Activated naive CD4-positive, alpha-beta T cell treated with anti-CD3 and anti-CD28 coated beads, Interleukin-2, amount 10 ng/mL, durations not matched to agents 7 days and 5 days (primary cell): ENCODE data around the gene TMEM132D.

Experiments
- CTCF ChIA-PET: fragments of 350-600 bp; sonication (Branson Sonifier 250); formaldehyde crosslinking; loops from one replicate; lab custom pipeline; 2021; ENCODE audit warnings: antibody characterized with exemption; lab: Charles Lee
- DNase-seq: peaks from one replicate; pipeline ENCODE4 v3.0.0-alpha.2; 2020
- H3K27ac Mint-ChIP-seq: one replicate; pipeline ENCODE4 v1.8.0; 2021; ENCODE audit warnings: mild to moderate bottlenecking, moderate library complexity, mixed read lengths
- H3K27me3 Mint-ChIP-seq: one replicate; pipeline ENCODE4 v1.8.0; 2021; ENCODE audit warnings: mild to moderate bottlenecking, mixed read lengths
- H3K36me3 Mint-ChIP-seq: one replicate; pipeline ENCODE4 v1.8.0; 2021; ENCODE audit warnings: mixed read lengths
- H3K4me1 Mint-ChIP-seq: one replicate; pipeline ENCODE4 v1.8.0; 2021; ENCODE audit warnings: mixed read lengths
- H3K4me3 Mint-ChIP-seq: one replicate; pipeline ENCODE4 v1.8.0; 2021; ENCODE audit warnings: mild to moderate bottlenecking, moderate library complexity, mixed read lengths
- H3K9me3 Mint-ChIP-seq: one replicate; pipeline ENCODE4 v1.8.0; 2021; ENCODE audit warnings: mixed read lengths

The TMEM132D gene

GRCh38 chr12:129704232-129704830 is 199.5 kb downstream of the TMEM132D start:
- no peaks in the 10 kb centered on the region for H3K27me3 Mint-ChIP-seq
- no peaks in the 10 kb centered on the region for H3K4me1 Mint-ChIP-seq
- DNase-seq, result no peak
- no peak overlapping the region for H3K4me3 Mint-ChIP-seq
- peaks cover 30% of the 10 kb centered on the region for H3K9me3 Mint-ChIP-seq
- H3K36me3 Mint-ChIP-seq, result no peaks in the 10 kb centered on the region
- CTCF ChIA-PET, result no interaction called here
- no peak overlapping the region for H3K27ac Mint-ChIP-seq

DNA sequence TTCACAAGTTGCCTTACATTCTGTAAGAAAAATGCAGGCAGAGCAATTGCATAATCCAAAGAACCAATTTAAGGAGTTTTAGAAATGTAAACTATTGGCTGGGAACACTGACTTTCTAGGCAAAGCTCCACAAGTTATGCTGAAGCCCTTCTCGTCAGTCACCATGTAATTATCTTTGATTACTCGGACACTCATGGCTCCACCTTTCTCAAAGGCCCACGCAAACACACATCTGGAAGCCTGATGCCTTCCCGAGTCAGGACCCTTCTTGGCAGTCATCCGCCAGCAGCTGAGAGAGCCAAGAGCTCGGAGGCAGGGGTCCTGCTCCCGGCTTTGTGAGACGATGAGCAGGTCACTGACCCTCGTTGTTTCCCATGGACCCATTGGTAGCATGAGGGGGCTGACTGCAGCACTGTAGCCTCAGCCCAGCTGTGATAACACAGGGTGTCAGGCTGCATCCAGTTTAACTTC is 202.2 kb downstream of the TMEM132D start:
- H3K9me3 Mint-ChIP-seq, result peaks cover 25% of the 10 kb centered on the region
- no peak overlapping the region for H3K4me3 Mint-ChIP-seq
- no peaks in the 10 kb centered on the region for H3K36me3 Mint-ChIP-seq
- no peak for DNase-seq
- no peaks in the 10 kb centered on the region for H3K4me1 Mint-ChIP-seq
- H3K27ac Mint-ChIP-seq, result no peak overlapping the region
- CTCF ChIA-PET, result no interaction called here
- H3K27me3 Mint-ChIP-seq, result no peaks in the 10 kb centered on the region

DNA sequence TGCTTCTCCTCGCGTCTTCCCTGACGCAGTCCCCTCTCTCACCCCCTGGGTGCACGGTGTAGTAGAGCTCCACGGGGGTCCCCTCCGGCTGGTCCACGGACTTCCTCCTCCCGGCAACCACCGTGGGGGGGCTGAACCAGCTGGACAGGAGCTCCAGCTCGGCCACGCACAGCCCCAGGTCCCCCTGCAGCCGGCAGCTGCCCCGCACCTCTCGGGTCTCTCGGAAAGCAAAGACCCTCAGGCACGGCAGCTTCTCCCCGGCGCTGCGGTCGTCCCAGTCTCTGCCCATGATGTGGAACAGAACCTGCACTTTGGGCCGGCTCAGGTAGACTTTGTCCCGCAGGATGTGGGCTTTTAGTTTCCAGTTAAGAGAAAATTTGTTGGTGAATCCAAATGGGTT is 203.8 kb downstream of the TMEM132D start:
- CTCF ChIA-PET, result no interaction called here
- Mint-ChIP-seq H3K36me3 (no peaks in the 10 kb centered on the region), H3K9me3 (peaks cover 27% of the 10 kb centered on the region), H3K27ac (no peak overlapping the region), H3K27me3 (no peaks in the 10 kb centered on the region), H3K4me3 (no peak overlapping the region), H3K4me1 (no peaks in the 10 kb centered on the region)
- DNase-seq, result no peak

DNA sequence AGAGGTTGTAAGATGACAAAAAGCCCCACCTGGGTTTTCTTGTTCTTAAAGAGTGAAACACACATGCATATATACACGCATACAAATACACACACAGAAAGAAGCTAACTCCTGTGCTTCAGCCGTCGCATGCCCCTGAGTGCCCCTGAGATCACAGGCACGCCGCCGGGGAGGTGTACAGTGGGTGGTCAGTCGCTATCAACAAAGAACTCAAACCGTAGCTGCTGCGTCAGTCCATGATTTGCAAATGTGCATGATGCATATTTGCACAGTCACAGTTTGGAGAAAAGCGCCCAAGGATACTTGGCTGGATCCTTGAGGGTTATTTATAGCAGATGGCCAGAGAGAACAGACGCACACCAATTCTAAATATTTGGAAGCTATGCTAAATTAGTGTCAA is 206.9 kb downstream of the TMEM132D start:
- Mint-ChIP-seq H3K4me1 (no peaks in the 10 kb centered on the region), H3K9me3 (peaks cover 31% of the 10 kb centered on the region), H3K27ac (no peak overlapping the region), H3K27me3 (no peaks in the 10 kb centered on the region), H3K4me3 (no peak overlapping the region), H3K36me3 (no peaks in the 10 kb centered on the region)
- no peak for DNase-seq
- CTCF ChIA-PET, result no interaction called here

- no peak overlapping the region for H3K27ac Mint-ChIP-seq
- no peaks in the 10 kb centered on the region for H3K27me3 Mint-ChIP-seq
- peaks cover 30% of the 10 kb centered on the region for H3K9me3 Mint-ChIP-seq
- DNase-seq, result no peak
- no peaks in the 10 kb centered on the region for H3K36me3 Mint-ChIP-seq
- CTCF ChIA-PET, result no interaction called here
- no peak overlapping the region for H3K4me3 Mint-ChIP-seq
- H3K4me1 Mint-ChIP-seq, result no peaks in the 10 kb centered on the region
Observed at GRCh38 chr12:129696405-129696804, 207.4 kb downstream of the TMEM132D start.

DNA sequence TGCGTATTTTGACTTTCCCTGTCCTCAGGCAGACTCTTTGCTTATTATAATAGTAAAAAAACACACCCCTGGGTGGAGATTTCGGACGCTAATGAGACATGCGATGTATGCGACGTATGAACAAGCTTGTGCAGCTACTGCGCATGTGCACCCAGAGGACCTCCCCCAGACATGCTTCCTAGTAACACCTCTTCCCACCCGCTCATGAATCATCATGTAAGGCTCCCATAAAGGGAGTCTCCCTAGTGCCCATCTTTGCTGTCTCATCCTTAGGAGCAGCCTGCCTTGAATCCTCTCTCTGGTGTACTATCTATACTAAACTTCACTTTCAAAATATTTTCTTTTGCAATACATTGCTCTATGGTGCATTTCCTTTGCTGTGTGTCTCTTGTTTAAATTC is 210.1 kb downstream of the TMEM132D start:
- H3K4me1 Mint-ChIP-seq, result no peaks in the 10 kb centered on the region
- H3K27ac Mint-ChIP-seq, result no peak overlapping the region
- no peak overlapping the region for H3K4me3 Mint-ChIP-seq
- no peaks in the 10 kb centered on the region for H3K36me3 Mint-ChIP-seq
- DNase-seq, result no peak
- CTCF ChIA-PET, result no interaction called here
- no peaks in the 10 kb centered on the region for H3K27me3 Mint-ChIP-seq
- H3K9me3 Mint-ChIP-seq, result peaks cover 25% of the 10 kb centered on the region

DNA sequence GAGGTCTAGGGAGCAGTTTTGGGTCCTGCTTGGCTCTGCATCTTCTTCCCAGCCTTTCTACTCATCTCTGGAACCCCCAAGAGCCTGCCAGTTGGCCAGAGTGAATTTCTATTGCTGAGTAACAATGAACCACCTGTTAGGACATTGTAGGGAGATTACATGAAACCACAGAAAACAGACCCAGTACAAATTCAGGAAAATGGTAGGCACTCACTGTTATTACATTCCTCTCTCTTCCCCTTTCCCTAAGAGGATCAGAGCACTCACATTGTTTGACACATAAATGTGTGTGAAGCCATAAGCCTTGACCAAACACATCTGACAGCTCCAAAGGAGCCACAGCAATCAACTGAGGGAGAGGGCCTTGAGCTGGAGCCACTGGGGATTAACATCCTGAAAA is 216.1 kb downstream of the TMEM132D start:
- no peak for DNase-seq
- peaks cover 28% of the 10 kb centered on the region for H3K9me3 Mint-ChIP-seq
- CTCF ChIA-PET, result no interaction called here
- H3K4me1 Mint-ChIP-seq, result no peaks in the 10 kb centered on the region
- H3K36me3 Mint-ChIP-seq, result no peaks in the 10 kb centered on the region
- H3K27ac Mint-ChIP-seq, result no peak overlapping the region
- H3K4me3 Mint-ChIP-seq, result no peak overlapping the region
- no peaks in the 10 kb centered on the region for H3K27me3 Mint-ChIP-seq

GRCh38 chr12:129681830-129682229 is 222.0 kb downstream of the TMEM132D start:
- no peaks in the 10 kb centered on the region for H3K4me1 Mint-ChIP-seq
- peaks cover 29% of the 10 kb centered on the region for H3K9me3 Mint-ChIP-seq
- no peaks in the 10 kb centered on the region for H3K36me3 Mint-ChIP-seq
- H3K4me3 Mint-ChIP-seq, result no peak overlapping the region
- no peak overlapping the region for H3K27ac Mint-ChIP-seq
- CTCF ChIA-PET, result no interaction called here
- no peak for DNase-seq
- H3K27me3 Mint-ChIP-seq, result no peaks in the 10 kb centered on the region

GRCh38 chr12:129681151-129681550 is 222.7 kb downstream of the TMEM132D start:
- H3K27ac Mint-ChIP-seq, result no peak overlapping the region
- no peaks in the 10 kb centered on the region for H3K4me1 Mint-ChIP-seq
- peaks cover 31% of the 10 kb centered on the region for H3K9me3 Mint-ChIP-seq
- CTCF ChIA-PET, result no interaction called here
- H3K36me3 Mint-ChIP-seq, result no peaks in the 10 kb centered on the region
- no peak overlapping the region for H3K4me3 Mint-ChIP-seq
- no peaks in the 10 kb centered on the region for H3K27me3 Mint-ChIP-seq
- no peak for DNase-seq

DNA sequence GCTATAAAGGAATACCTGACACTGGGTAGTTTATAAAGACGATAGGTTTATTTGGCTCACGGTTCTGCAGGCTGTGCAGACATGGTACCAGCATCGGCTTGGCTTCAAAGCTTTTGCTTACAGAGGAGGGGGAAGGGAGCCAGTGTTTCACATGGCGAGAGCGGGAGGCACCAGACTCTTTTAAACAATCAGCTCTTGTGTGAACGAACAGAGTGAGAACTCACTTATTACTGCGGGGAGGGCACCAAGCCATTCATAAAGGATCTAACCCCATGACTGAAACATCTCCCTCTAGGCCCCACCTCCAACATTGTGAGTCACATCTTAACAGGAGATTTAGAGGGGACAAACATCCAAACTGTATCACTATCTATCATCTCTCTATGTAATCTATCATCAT is 227.4 kb downstream of the TMEM132D start:
- peaks cover 15% of the 10 kb centered on the region for H3K9me3 Mint-ChIP-seq
- no peak for DNase-seq
- H3K4me1 Mint-ChIP-seq, result no peaks in the 10 kb centered on the region
- H3K36me3 Mint-ChIP-seq, result no peaks in the 10 kb centered on the region
- no peak overlapping the region for H3K4me3 Mint-ChIP-seq
- H3K27ac Mint-ChIP-seq, result no peak overlapping the region
- CTCF ChIA-PET, result no interaction called here
- no peaks in the 10 kb centered on the region for H3K27me3 Mint-ChIP-seq

GRCh38 chr12:129675947-129676346 is 227.9 kb downstream of the TMEM132D start:
- Mint-ChIP-seq H3K36me3 (no peaks in the 10 kb centered on the region), H3K4me3 (no peak overlapping the region), H3K4me1 (no peaks in the 10 kb centered on the region), H3K27me3 (no peaks in the 10 kb centered on the region), H3K27ac (no peak overlapping the region), H3K9me3 (peaks cover 14% of the 10 kb centered on the region)
- CTCF ChIA-PET, result no interaction called here
- no peak for DNase-seq

GRCh38 chr12:129675496-129675895 is 228.3 kb downstream of the TMEM132D start:
- DNase-seq, result no peak
- Mint-ChIP-seq H3K4me3 (no peak overlapping the region), H3K27me3 (no peaks in the 10 kb centered on the region), H3K9me3 (peaks cover 10% of the 10 kb centered on the region), H3K4me1 (no peaks in the 10 kb centered on the region), H3K27ac (no peak overlapping the region), H3K36me3 (no peaks in the 10 kb centered on the region)
- CTCF ChIA-PET, result no interaction called here

GRCh38 chr12:129673806-129674205 is 230.0 kb downstream of the TMEM132D start:
- H3K4me3 Mint-ChIP-seq, result no peak overlapping the region
- peaks cover 12% of the 10 kb centered on the region for H3K9me3 Mint-ChIP-seq
- DNase-seq, result no peak
- H3K4me1 Mint-ChIP-seq, result no peaks in the 10 kb centered on the region
- CTCF ChIA-PET, result no interaction called here
- no peaks in the 10 kb centered on the region for H3K27me3 Mint-ChIP-seq
- no peaks in the 10 kb centered on the region for H3K36me3 Mint-ChIP-seq
- H3K27ac Mint-ChIP-seq, result no peak overlapping the region

DNA sequence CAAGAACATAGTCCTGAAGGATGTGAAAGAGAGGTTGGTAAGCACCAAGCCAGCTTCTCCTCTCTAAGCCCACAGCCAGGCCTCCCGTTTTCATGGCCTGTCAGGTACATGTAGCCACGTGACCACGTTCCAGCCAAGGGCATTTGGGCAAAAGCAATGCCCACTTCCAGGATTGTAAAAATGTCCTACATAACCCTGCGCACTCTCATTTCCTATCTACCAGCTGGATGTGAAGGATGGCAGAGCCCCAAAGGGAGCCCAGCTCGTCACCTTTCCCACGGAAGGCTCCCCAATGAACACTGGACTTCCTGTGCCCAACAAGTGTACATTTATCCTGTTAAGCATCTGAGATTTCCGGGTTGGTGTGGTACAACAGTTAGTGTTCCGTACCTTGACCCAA is 231.7 kb downstream of the TMEM132D start:
- no peak overlapping the region for H3K4me3 Mint-ChIP-seq
- H3K27ac Mint-ChIP-seq, result no peak overlapping the region
- peaks cover 14% of the 10 kb centered on the region for H3K9me3 Mint-ChIP-seq
- no peaks in the 10 kb centered on the region for H3K4me1 Mint-ChIP-seq
- H3K27me3 Mint-ChIP-seq, result no peaks in the 10 kb centered on the region
- CTCF ChIA-PET, result no interaction called here
- DNase-seq, result no peak
- H3K36me3 Mint-ChIP-seq, result no peaks in the 10 kb centered on the region

- Mint-ChIP-seq H3K9me3 (peaks cover 9% of the 10 kb centered on the region), H3K4me3 (no peak overlapping the region), H3K4me1 (no peaks in the 10 kb centered on the region), H3K36me3 (no peaks in the 10 kb centered on the region), H3K27me3 (no peaks in the 10 kb centered on the region), H3K27ac (no peak overlapping the region)
- DNase-seq, result no peak
- CTCF ChIA-PET, result no interaction called here
Observed at GRCh38 chr12:129670256-129670920, 233.4 kb downstream of the TMEM132D start.
